Measurements from ENCODE around the gene COL23A1.

The COL23A1 gene

DNA sequence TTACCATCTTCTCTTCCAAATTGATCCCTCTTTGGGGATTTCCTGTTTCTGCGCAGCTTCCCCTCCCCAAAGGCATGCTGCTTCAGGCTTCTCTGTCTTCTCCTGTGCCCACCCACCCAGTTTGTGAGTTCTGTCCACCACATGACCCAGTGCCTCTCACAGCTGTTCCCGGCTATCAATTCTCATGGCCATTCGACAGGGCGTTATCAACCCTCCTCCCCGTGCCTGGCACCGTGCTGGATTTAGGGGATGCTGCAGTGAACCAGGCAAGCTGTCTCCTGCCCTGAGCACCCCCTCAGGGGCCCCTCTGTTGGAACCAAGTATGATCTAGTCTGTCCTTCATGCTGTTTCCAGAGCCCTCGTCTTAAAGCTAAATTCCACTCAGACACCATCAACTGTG, 38.7 kb downstream of the COL23A1 start:
- DNase-seq, result no peak

DNA sequence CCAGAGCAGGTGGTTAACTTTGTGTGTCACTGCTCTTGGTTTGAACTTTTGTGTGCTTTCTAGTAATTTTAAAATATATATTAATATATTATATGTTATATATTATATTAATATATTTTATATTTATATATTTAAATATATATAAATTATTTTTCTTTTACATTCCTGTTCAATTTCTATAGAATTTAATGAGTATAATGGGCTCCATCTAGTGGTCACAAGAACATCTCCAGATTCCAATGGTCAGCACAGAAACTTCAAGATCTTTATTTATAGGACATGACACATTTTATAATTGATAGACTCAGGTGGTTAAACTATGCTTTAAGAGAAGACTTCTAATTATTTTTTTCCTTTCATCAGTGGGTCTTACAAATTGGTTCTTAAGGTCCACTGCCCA, 39.1 kb downstream of the COL23A1 start:
- peak in 1 of 2 experiments; percentile 18 for DNase-seq

DNA sequence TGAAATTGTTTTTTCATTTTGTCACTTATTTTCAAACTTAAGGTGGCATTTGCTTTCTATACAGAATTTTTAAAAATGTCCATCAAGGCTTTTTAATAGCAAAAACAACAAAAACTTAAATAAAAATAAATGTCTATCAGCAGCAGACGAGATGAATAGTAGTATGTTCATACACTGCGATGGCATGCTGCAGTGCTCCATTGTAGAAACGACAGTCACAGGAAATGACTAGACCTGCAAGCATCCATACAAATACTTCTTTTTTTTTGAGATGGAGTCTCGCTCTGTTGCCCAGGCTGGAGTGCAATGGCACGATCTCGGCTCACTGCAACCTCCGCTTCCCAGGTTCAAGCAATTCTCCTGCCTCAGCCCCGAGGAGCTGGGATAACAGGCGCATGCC, 41.4 kb downstream of the COL23A1 start:
- DNase-seq, result no peak

DNA sequence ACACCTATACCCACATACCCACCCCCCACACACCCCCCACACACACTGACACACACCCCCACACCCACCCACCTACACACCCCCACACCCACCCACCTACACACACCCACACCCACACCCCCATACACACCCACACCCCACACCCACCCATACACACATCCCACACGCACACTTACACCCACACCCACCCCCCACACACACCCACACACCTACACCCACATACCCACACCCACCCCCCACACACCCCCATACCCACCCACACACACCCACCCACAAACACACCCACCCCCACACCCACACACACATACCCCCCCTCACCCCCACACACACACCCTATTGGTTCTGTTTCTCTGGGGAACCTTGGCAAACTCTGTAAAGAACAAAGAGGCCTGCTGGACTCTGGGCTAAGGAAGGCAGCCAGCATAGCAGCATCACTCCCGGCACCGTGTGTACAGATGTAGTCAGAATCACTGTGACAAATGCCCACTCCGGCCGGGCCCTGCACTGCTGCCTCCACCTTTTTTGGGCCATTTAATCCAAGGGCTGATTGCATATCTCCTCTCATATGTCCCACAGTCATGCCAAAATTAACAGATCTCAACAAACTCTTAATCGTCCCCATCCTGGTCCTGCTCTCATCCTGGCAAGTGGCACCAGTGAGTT, 42.3 kb downstream of the COL23A1 start:
- DNase-seq, result no peak

DNA sequence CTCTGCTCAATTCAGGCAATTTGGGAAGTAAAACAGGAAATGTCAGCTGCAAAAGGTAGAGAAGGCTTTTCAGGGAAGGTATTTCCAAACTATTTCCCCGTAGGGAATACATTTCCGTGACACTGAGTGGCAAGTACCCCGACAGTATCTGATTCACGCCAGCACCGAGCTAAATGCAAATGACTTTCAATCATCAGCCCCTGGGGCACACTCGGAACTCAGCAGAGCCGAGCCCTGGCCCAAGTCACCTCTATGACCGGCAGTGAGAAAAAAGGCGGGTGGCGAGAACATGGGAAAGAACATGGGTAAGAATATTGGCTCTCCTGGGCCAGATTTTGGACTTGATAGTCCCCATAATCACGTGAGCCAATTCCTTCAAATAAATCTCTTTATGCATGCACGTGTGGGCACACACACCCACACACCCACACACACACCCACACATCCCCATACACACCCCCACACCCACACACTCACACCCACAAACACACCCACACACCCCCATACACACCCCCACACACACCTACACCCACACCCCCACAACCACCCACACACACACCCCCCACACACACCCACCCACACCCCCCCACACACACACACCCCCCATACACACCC, 43.0 kb downstream of the COL23A1 start:
- no peak for DNase-seq

DNA sequence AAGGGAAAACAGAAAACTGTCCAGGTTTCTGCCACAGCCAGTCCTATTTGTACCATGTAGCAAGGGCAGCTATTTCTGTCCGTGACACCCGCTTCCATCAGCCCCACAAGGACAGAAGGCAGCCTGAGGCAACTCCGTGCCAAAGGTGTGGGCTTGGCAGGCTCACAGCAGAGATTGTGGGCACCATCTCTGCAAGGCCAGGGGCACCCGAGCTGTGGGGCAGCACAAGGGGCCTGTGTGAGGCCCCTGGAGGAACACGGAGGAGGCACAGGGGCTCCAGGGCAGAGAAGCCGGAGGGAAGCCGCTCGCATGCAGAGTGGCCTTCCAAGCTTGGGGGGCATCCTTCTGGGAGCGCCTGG, 43.5 kb downstream of the COL23A1 start:
- DNase-seq, result no peak

DNA sequence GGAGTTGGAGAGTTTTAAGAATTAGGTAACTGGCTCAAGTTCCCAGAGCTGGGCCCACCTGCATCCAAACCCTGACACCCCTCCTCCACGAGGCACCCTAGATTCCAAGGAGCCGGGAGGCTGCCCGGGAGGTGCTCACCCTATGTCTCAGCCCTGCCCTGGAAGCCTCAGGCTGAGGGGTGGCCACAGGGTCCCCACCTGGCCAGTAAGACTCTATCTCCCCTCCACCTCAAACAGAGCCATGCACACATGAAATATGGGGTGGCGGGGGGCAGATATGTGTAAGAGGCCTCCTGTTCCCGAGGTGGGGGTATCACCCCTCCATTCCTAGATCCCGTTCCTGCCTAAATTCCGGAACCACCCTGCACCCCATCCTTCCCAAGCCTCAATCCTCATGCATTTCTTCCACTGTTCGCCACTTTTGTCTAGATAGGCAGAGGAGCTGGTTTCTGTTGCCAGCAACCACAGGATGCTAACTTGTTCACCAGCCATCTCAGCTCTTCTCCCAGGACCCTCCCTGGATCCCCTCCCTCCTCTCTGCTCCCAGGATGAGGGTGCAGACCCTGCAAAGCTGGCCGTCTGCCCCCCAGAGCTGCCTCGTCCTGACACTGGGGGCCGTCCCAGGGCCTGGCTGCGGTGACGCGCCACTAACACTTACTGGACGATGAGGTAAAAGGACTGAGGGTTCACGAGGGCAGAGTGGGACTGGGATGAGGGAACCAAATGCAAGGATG, 44.1 kb downstream of the COL23A1 start:
- no peak for DNase-seq

DNA sequence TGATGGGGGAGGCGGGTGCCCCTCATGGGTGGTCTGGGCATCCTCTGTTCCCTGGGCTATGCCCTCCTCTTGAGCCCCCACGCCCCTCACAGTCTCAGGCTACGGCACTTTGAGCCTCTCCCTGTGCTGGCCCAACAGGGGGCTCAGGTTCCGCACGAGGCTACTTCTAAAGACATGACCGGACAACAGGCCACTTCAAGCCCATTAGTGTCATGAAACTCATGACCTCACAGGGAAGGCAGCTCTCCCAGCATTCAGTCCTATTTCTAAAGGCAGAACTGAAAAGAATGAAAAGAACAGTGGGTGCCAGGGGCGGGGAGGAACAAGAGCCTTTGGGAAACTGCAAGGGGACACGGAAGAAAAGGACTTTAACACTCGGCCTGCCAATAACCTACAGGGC, 45.0 kb downstream of the COL23A1 start:
- DNase-seq, result no peak

DNA sequence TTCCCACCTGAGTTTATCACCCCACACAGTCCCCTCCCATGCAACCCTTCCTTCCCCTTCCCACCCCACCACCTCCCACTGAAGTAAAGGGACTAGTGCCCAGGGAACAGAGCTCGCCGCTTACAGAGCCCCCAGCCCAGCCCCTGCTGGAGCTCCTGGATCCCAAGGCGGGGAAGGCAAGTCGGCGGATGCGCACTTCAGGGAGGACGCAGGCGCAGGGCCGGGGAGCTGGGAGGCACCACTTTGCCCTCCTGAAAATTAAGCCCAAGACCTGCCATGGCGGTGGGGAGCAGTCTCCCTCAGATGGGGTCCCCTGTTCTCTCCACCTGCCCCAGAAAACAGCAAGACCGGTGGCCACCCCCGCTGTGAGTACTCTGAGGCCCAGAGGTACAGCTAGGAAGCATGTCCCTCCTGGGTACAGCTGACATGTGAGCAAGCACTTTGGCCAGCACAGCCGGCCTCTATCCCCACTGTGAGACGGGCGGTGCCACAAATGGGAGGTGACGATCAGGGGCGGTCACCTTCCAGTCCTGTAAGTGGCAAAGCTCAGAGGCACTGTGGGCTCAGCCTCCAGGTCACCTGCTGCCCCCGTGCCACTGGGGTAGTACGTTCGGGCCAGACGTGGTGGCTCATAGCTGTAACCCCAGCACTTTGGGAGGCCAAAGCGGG, 45.9 kb downstream of the COL23A1 start:
- DNase-seq, result no peak

DNA sequence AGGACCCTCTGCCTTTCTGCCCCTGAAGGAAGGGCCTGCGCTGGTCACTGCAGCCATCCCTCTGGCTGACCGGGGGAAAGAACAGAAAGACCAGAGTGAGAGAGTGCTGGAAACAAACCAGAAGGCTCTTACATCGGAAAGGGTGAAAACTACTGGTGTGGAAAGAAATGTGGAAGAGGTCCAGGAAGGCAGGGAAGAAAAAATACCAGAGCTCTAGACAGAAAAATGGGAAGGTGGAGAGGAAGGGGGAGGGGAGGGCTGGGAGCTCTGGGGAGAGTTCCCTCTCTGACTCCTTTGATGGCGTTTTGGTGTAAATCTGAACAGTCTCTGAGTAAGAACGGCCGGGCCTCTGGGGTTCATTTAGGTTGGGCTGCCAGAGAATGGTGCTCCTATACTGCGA, 47.7 kb downstream of the COL23A1 start:
- DNase-seq, result no peak

DNA sequence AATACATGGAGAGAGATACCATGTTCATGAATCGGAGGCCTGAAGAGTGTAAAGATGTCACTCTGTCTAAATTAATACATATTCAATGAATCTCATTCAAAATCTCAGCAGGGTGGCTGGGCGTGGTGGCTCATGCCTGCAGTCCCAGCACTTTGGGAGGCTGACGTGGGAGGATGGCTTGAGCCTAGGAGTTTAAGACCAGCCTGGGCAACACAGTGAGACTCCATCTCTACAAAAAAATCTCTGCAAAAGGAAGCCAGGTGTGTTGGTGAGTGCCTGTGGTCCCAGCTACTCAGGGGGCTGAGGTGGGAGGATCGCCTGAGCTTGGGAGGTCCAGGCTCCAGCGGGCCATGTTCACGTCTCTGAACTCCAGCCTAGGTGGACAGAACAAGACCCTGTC, 49.7 kb downstream of the COL23A1 start:
- no peak for DNase-seq

DNA sequence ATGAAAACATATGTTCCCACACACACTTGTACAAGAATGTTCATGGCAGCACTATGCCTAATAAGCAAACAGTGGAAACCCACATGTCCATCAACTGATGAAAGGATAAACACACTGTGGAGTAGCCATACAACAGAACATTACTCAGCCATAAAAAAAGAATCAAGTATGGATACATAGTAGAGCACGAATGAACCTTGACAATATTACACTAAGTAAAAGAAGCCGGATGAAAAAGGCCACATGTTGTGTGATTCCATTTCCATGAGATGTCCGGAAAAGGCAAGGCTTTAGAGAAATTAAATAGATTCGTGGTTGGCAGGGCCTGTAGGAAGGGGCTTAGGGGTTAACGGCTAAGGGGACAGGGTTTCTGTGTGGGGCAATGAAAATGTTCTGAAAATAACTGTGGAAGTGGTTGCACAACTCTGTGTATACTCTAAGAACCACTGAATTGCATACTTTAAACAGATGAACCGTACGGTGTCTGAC, 51.4 kb downstream of the COL23A1 start:
- DNase-seq, result no peak

DNA sequence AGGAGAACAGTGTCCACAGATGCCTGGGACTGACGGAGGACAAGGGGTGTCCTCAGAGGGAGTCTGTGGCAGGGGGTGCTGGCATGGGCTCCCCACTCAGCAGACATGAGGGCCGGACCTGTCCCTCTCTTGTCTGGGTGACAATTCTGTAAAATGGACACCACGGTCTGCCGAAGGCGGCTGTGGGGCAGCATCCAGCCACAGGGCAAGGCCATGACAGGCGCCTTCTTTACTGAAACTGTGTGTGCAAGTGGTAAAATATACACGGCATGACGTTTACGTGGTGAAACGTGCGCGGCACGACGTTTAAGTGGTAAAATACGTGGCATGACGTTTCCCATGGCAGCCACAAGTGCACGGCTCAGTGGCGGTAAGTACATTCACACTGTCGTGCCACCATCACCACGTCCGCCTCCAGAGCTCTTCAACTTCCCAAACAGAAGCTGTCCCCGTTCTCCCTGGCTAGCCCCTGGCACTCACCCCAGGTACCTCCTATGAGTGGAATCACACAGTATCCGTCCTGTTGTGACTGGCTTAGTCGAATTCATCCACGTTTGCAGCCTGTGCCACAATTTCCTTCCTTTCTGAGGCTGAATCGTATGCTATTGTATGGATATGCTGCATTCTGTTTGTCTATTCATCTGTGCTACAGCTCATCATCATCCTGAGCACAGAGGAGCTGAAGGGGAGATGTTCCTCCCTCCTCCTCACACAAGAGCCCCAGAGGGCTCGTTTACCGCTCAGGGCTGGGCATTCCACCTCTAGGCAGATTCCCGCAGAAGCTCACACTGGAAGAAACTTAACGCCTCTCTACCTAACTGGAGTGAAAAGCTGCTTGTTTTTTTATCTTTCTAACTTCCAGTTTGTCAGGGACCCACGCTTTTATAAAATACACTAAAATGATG, 52.5 kb downstream of the COL23A1 start:
- DNase-seq, result no peak

DNA sequence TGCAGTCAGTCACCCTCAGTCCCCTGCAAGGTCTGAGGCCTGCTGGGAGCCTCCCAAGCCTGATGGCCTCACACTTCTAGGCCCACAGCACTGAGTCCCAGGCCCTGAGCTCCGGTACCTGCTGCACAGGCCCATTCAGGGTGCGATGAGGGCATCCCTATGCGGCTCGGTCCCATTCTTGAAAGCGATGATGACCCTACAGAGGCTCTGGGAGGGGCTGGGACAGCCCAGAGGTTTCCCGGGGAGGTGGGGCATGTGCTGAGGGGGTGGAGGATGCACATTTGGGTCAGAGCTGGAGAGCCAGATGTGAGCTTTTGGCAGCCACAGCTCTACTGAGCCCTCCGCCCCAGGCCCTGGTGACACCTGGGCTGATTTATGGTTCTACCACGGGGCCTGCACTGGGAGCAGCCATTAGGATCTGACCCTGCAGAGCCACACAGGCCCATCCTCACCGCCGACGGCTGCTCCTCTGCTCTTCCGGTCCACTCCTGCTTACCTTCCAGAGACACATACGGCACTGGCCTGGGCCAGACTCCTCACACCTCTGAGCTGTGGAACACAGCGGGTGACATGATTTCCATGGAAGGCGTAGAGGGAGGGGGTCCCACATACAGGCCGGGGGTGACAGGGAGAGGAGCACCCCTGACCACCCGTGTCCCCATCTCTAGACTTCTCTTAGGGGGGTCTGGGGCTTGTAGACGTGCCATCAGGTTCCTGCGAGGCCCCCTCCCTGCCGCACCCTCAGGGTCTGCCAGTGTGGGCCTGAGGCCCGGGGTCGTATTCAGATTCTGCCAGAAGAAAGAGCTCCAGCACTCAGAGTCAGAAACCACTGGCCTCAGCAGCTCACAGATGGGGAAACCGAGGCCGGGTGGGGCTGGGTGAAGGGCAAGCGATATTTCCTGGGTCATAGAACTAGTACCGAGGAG, 53.4 kb downstream of the COL23A1 start:
- DNase-seq, result no peak

DNA sequence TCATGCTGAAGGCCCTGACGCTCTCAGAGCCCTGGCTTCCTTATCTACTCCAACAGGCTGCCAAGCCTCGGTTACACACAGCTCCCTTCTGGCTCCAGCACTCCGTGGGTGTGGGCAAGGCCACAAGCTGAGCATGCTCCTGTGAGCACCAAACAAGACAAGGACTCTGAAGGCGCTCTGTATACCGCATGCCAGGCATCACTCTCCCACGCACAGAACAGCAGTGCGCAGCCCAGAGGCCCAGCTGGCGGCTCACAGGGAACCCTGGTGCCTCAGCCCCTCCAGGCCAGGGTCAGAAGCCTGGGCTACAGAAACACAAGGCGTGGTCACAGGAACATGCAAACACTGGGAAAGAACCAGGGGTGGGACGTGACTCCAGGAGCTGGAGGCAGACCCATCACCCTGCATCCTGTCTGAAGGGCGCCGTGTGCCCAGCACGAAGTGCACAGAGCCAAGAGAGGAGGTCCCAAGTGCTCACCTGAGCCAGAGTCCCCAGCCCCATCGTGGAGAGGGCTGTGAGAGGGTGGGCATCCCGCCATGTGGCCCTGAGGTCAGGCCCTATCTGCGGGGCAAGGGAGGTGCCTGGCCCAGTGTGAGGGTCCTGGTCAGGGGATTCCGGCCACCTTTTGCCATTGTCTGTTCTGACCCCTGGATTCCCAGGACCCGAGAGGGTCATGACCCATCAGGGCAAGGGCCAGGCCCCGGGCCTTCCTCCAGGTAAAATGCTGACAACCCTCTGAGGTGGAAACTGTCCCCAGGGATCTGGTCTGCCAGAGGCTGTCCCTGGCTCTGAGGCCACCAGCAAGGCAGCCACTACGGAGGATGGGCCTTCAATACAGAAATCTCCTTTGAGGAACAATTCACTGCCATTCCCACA, 54.7 kb downstream of the COL23A1 start:
- DNase-seq, result no peak

DNA sequence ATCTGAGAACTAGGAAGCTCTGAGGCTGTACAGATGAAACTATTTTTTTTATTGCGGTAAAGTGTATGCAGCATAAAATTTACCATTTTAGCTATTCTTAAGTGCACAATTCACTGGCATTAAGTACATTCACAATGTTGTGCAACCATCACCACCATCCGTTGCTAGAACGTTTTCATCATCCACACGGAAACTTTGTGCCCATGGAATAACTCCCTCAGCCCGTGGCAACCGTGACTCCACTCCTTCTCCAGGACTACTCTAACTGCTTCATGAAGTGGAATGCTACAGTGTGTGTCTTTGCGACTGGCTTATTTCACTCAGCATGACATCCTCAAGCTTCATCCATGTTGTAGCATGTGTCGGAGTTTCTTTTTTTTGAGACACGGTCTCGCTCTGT, 57.1 kb downstream of the COL23A1 start:
- no peak for DNase-seq

DNA sequence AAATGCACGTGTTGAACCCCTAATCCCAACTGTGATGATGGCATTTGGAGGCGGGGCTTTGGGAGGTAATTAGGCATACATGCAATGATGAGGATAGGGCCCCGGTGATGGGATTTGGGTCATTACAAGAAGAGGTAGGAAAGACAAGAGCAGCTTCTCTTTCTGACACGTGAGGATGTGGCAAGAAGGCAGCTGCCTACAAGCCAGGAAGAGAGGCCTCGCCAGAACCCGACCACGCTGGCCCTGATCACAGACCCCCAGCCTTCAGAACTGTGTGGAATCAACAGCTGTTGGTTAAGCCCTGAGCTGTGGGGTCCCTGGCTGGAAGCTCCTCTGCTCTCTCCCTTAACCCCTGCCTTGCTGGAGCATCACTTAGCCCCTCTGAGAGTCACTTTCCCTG, 57.5 kb downstream of the COL23A1 start:
- no peak for DNase-seq

DNA sequence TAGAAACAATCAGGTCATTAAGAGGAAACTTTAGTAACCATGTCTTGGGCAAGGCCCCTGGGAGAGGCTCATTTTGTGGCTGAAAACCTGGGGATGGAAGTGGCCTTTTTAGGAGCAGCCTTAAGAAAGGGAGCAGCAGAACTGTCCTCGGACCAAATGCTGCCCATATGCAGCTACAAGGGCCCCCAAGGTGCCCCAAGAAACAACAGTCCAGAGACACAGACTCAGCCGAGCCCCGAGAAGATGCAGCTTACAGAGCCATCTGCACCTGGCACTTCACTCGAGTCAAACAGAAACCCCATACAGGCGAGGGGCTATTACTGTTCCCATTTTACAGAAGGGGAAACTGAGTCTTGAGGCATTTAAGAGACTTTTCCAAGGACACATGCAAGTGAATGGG, 58.0 kb downstream of the COL23A1 start:
- no peak for DNase-seq

DNA sequence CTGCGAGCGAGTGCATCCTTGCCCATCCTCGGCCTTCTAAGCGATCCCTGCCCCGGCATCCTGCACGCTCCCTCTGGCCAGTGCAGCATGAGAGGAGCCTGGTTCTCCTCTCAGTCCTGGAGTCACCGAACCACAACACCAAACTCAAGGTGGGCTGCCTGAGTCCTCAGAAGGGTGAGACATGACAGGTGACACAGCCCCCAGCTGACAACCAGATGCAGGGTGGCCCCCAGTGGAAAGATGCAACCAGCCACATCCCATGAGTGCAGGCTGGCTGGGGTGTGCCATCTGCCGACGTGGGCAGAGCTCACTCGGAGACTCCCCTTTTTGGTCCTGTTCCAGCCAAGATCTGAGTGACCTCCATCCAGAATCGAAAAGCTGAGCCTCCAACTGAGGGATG, 58.4 kb downstream of the COL23A1 start:
- DNase-seq, result no peak

DNA sequence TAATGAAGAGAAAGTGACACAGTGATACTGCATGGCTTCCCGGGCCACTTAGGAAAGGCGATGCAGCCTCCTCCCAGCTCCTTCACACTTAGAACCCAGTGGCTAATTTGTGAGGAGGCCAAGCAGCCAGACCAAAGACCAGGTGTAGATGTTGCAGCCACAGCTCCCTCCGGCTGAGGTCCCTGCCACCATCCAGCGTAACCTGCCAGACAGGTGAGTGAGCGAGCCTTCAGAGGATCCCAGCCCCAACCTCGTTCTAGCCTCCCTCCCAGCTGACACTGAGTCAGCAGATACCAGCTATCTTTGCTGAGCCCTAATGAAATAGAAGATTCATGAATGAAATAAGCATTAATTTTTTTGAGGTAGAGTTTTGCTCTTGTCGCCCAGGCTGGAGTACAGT, 59.7 kb downstream of the COL23A1 start:
- no peak for DNase-seq

DNA sequence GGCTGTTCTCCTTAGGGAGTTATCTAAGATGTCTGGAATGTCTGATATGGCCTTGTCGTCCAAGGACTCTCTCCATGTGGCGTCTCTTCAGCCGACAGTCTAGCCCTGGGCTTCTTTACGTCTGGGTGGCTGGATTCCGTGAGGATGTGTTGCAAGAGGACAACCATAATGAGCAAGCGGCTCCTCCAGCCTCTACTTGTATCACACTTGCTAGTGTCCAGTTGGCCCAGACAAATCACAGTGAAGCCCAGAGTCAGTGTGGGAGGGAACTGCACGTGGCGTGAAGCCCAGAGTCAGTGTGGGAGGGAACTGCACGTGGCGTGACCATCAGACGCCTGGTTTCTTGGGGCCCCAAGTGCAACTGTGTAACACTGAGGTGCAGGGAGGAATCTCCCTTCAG, 61.1 kb downstream of the COL23A1 start:
- DNase-seq, result no peak
